Upper lobe of right lung (tissue), 1 donor: ENCODE measurements around the gene WDR27. TPM values are rescaled to one million over a fixed set of nuclear protein-coding genes. Genes with fewer than 3 reads are reported as not detected.

Experiments used
- ATAC-seq: fragments of 200-7000 bp; cut with Tn5 transposase; one replicate; pipeline ENCODE4 v1.9.1; 2020; ENCODE audit warnings: mild to moderate bottlenecking, moderate library complexity
- DNase-seq: peaks from one replicate; pipeline ENCODE4 v3.0.0-alpha.2; 2020
- H3K27ac ChIP-seq: fragments of 200-600 bp; one replicate; pipeline ENCODE4 v1.8.0; 2022
- H3K27me3 ChIP-seq: fragments of 200-600 bp; one replicate; pipeline ENCODE4 v1.8.0; 2022; ENCODE audit warnings: mild to moderate bottlenecking
- H3K36me3 ChIP-seq: fragments of 200-600 bp; one replicate; pipeline ENCODE4 v1.8.0; 2022
- H3K4me1 ChIP-seq: fragments of 200-600 bp; one replicate; pipeline ENCODE4 v1.8.0; 2022
- H3K4me3 ChIP-seq: fragments of 200-600 bp; one replicate; pipeline ENCODE4 v1.8.0; 2022; ENCODE audit warnings: mild to moderate bottlenecking
- H3K9me3 ChIP-seq: fragments of 200-600 bp; one replicate; pipeline ENCODE4 v1.8.0; 2022
- intact Hi-C: fragments of 100-400 bp; cut with DNase I; formaldehyde crosslinking; loops from one replicate; pipeline ENCODE4 v1.11.0; 2022
- long read RNA-seq: library from polyadenylated mRNA; unstranded; transcript quantifications from one replicate; pipeline ENCODE4 v2.0.0, GENCODE V29; 2021
- total RNA-seq: library from RNA; stranded (reverse); fragmentation: NEBNext Ultra II Directional; extraction: Animal tissue kit (Norgen Biotek cat#: 25700); gene quantifications from one replicate; pipeline ENCODE4 v1.2.1, GENCODE V29; 2021
- TF ChIP-seq, protein P1 (sequence below): fragments of 200-600 bp; IDR thresholded peaks from one replicate; pipeline ENCODE4 v1.8.0; 2022; ENCODE audit warnings: antibody characterized with exemption
- donor health status: DM: no; HTN: yes; CAD: no; lungs with severe emphysema.

WDR27 gene
- total RNA-seq = 39.0 TPM
- long read RNA-seq, partial matches to known transcripts = 2 of 12 reads
- long read RNA-seq, other reads (novel, unspliced or antisense) = 10 of 12 reads

GRCh38 chr6:169701954-169702839, at the start of gene WDR27, which contains the start of gene C6orf120:
TSS of gene WDR27 (minus strand) at chr6:169702029. CDS start at chr6:169689005, 13,024 bp downstream.
TSS of gene C6orf120 (plus strand) at chr6:169702126. CDS start at chr6:169702460, 334 bp downstream.
- Histone ChIP-seq H3K4me3 (peak within 1 kb of the TSS; percentile 76), H3K36me3 (peaks cover 15% of the 10 kb centered on the region), H3K9me3 (no peaks in the 10 kb centered on the region), H3K27ac (peak within 1 kb of the TSS; percentile 93), H3K4me1 (peaks cover 35% of the 10 kb centered on the region), H3K27me3 (no peaks in the 10 kb centered on the region)
- TF ChIP-seq, protein P1, sequence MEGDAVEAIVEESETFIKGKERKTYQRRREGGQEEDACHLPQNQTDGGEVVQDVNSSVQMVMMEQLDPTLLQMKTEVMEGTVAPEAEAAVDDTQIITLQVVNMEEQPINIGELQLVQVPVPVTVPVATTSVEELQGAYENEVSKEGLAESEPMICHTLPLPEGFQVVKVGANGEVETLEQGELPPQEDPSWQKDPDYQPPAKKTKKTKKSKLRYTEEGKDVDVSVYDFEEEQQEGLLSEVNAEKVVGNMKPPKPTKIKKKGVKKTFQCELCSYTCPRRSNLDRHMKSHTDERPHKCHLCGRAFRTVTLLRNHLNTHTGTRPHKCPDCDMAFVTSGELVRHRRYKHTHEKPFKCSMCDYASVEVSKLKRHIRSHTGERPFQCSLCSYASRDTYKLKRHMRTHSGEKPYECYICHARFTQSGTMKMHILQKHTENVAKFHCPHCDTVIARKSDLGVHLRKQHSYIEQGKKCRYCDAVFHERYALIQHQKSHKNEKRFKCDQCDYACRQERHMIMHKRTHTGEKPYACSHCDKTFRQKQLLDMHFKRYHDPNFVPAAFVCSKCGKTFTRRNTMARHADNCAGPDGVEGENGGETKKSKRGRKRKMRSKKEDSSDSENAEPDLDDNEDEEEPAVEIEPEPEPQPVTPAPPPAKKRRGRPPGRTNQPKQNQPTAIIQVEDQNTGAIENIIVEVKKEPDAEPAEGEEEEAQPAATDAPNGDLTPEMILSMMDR = no peak
- peak; percentile 99 for DNase-seq
- intact Hi-C loops = no loop called here
- peak; percentile 97 for ATAC-seq

GRCh38 chr6:169746556-169746955, 44.7 kb upstream of the WDR27 start:
- TF ChIP-seq, protein P1 = no peak
- Histone ChIP-seq H3K27ac (no peak overlapping the region), H3K9me3 (no peaks in the 10 kb centered on the region), H3K36me3 (no peaks in the 10 kb centered on the region), H3K4me3 (no peak overlapping the region), H3K27me3 (no peaks in the 10 kb centered on the region), H3K4me1 (peaks cover 10% of the 10 kb centered on the region)
- ATAC-seq (no peak), DNase-seq (no peak)
- intact Hi-C loops = no loop called here

GRCh38 chr6:169745405-169745804, 43.6 kb upstream of the WDR27 start:
- Histone ChIP-seq H3K36me3 (no peaks in the 10 kb centered on the region), H3K27me3 (no peaks in the 10 kb centered on the region), H3K4me3 (no peak overlapping the region), H3K4me1 (peaks cover 6% of the 10 kb centered on the region), H3K9me3 (no peaks in the 10 kb centered on the region), H3K27ac (no peak overlapping the region)
- ATAC-seq (no peak), DNase-seq (no peak)
- TF ChIP-seq, protein P1 = no peak
- intact Hi-C loops = no loop called here

GRCh38 chr6:169741344-169741743, 39.5 kb upstream of the WDR27 start:
- H3K4me1 ChIP-seq = no peaks in the 10 kb centered on the region

GRCh38 chr6:169738976-169739529, 37.2 kb upstream of the WDR27 start:
- intact Hi-C loops = no loop called here
- Histone ChIP-seq H3K4me3 (no peak overlapping the region), H3K4me1 (no peaks in the 10 kb centered on the region), H3K27ac (no peak overlapping the region), H3K9me3 (no peaks in the 10 kb centered on the region), H3K36me3 (no peaks in the 10 kb centered on the region), H3K27me3 (no peaks in the 10 kb centered on the region)
- no peak for ATAC-seq
- TF ChIP-seq, protein P1 = no peak
- DNase-seq = no peak

More at GRCh38 chr6:169741344-169741743, 39.5 kb upstream of the WDR27 start:
- no peak overlapping the region for H3K4me3 ChIP-seq
- TF ChIP-seq, protein P1 = no peak
- ATAC-seq = no peak
- H3K9me3 ChIP-seq = no peaks in the 10 kb centered on the region
- intact Hi-C loops = no loop called here
- H3K36me3 ChIP-seq = no peaks in the 10 kb centered on the region
- H3K27ac ChIP-seq = no peak overlapping the region
- DNase-seq = no peak
- H3K27me3 ChIP-seq = no peaks in the 10 kb centered on the region
